AG10803 (cell line): ENCODE data around the gene TMEM72.

Experiments used
- DNase-seq: peaks from one replicate; pipeline ENCODE4 v3.0.0; 2010; ENCODE audit warnings: low read depth
- H3K4me3 ChIP-seq: 2 replicates; pipeline ENCODE4 v1.5.1; 2011; ENCODE audit warnings: mild to moderate bottlenecking, low read length, control low read depth
- CTCF ChIP-seq: conservative IDR thresholded peaks from 2 replicates; pipeline ENCODE4 v1.5.1; 2011; ENCODE audit warnings: mild to moderate bottlenecking, low read length, control low read depth, inconsistent platforms

Gene TMEM72

GRCh38 chr10:44911081-44911540 is at the start of gene TMEM72:
TSS of gene TMEM72 (plus strand) at chr10:44911337. CDS start at chr10:44911513, 176 bp downstream.
- TF ChIP-seq CTCF, result no peak
- no peak within 1 kb of the TSS for H3K4me3 ChIP-seq
- DNase-seq, result no peak

- TF ChIP-seq CTCF, result no peak
- DNase-seq, result no peak
- H3K4me3 ChIP-seq, result no peak overlapping the region
These were observed 49.0 kb upstream of the TMEM72 start for GRCh38 chr10:44862006-44862751.

- no peak for TF ChIP-seq CTCF
- no peak for DNase-seq
- no peak overlapping the region for H3K4me3 ChIP-seq
These were observed 48.2 kb upstream of the TMEM72 start for GRCh38 chr10:44862924-44863323.

DNA sequence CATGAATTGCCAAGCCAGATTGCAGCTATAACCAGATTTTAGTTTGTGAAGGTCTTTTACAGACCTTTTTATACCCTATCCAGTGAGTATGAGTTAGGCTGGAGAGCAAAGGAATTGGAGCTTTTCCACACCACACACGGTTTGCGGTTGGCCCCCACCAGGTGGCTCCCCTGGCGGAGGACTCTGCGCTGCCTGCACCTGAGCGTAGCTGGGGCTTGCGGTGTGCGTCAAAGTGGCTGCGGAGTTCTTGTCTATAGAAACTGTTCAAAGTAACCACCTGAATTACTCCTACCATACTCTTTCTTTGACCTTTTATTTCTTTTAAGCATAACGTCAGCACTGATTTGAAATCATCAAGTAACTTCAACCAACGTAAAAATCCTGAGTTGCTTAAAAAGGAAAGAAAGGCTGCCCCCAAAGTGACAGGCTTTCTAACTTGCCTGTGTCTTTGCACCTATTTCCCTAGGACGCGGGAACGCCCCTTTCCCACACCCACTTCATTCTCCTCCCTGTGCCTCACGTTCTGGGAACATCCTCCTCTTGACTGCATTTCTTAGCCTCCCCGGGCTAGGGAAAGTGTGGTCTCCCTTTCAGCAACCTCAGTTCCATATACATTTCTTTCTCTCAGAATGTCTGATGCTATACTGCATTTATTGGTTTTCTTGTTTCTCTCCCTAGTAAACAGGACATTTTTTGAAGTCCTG is 47.6 kb upstream of the TMEM72 start:
- no peak for DNase-seq
- TF ChIP-seq CTCF, result no peak
- H3K4me3 ChIP-seq, result peak overlapping the region; percentile 75

GRCh38 chr10:44864051-44864450 is 47.1 kb upstream of the TMEM72 start:
- H3K4me3 ChIP-seq, result peak overlapping the region; percentile 75
- peak; percentile 25 for DNase-seq
- no peak for TF ChIP-seq CTCF

GRCh38 chr10:44864637-44865288 is 46.4 kb upstream of the TMEM72 start:
- TF ChIP-seq CTCF, result peak; percentile 81
- peak overlapping the region; percentile 75 for H3K4me3 ChIP-seq
- peak; percentile 81 for DNase-seq
